DND-41 (cell line): Measurements from ENCODE around the gene CASR.

ENCODE experiments used
- CTCF ChIP-seq: IDR thresholded peaks from 2 replicates; pipeline ENCODE4 v1.5.1; 2012; ENCODE audit warnings: borderline replicate concordance, low read length, moderate library complexity, mild to moderate bottlenecking; ENCODE audit not compliant: poor library complexity, severe bottlenecking; ENCODE audit errors: extremely low read depth
- EZH2 ChIP-seq: IDR thresholded peaks from 3 replicates; pipeline ENCODE4 v1.6.1; 2012; ENCODE audit warnings: borderline replicate concordance, low read depth, mild to moderate bottlenecking, moderate library complexity, low read length, inconsistent platforms; ENCODE audit not compliant: severe bottlenecking

DNA sequence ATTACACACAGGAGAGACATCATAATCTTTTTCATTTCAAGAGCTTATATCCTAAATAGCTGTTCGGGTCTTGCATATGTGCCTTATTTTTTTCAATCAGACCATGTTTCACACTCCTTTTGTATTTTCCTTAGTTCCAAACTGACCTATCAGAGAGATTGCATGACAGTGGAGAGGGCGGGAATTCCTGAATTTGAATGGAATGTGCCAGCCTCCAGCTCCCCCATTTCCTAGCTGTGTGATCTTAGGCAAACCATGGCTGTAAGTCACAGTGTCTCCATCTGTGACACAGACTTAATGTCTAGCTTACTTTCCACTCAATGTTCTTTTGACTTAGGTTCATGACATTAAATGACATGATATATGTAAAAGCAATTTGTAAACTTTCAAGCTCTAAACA lies 79.6 kb downstream of the CASR start:
- TF ChIP-seq CTCF (no peak), EZH2 (no peak)
